AG04449 (cell line): Measurements from ENCODE around the gene RPS6KA5.

Experiments
- CTCF ChIA-PET: fragments of 350-600 bp; formaldehyde crosslinking; extraction: SDS; loops from one replicate; lab custom pipeline; 2021; ENCODE audit warnings: antibody characterized with exemption; lab: Yijun Ruan, JAX
- POLR2A ChIA-PET: fragments of 400-600, 350-600 bp; formaldehyde crosslinking; extraction: SDS; loops from one replicate; lab custom pipeline; 2020; ENCODE audit warnings: antibody characterized with exemption, inconsistent platforms; lab: Yijun Ruan, JAX
- DNase-seq: peaks from one replicate; pipeline ENCODE4 v3.0.0-alpha.2; 2010; ENCODE audit warnings: low read depth, low spot score
- H3K4me3 ChIP-seq: 2 replicates; pipeline ENCODE4 v1.5.1; 2011; ENCODE audit warnings: low read depth, mild to moderate bottlenecking, control low read depth, low read length
- CTCF ChIP-seq: IDR thresholded peaks from one replicate; pipeline ENCODE4 v1.5.1; 2011; ENCODE audit warnings: mild to moderate bottlenecking, moderate library complexity, low read length, control low read depth, inconsistent platforms; ENCODE audit not compliant: insufficient read depth; ENCODE audit errors: missing control alignments

RPS6KA5 gene

GRCh38 chr14:90969531-90970166, 90.8 kb downstream of the RPS6KA5 start:
- no peak for DNase-seq
- POLR2A ChIA-PET: no interaction called here
- CTCF ChIA-PET: no interaction called here
- no peak for TF ChIP-seq CTCF
- no peak overlapping the region for H3K4me3 ChIP-seq

GRCh38 chr14:90968025-90968424, 92.4 kb downstream of the RPS6KA5 start:
- ChIA-PET CTCF (interaction anchor here (1.1 kb wide), 1 partner anchor 205 kb away, joined by 3 read pairs; no protein-coding TSS in a partner anchor), POLR2A (no interaction called here)
- TF ChIP-seq CTCF: no peak
- DNase-seq: no peak
- H3K4me3 ChIP-seq: no peak overlapping the region

- no peak overlapping the region for H3K4me3 ChIP-seq
- ChIA-PET POLR2A (no interaction called here), CTCF (interaction anchor here (1.1 kb wide), 1 partner anchor 207 kb away, joined by 3 read pairs; no protein-coding TSS in a partner anchor)
- no peak for DNase-seq
- no peak for TF ChIP-seq CTCF
These were observed 93.9 kb downstream of the RPS6KA5 start for GRCh38 chr14:90966493-90966892.

- CTCF ChIA-PET: interaction anchor here (1.1 kb wide), 1 partner anchor 207 kb away, joined by 3 read pairs; no protein-coding TSS in a partner anchor
- no peak for DNase-seq
- H3K4me3 ChIP-seq: no peak overlapping the region
- TF ChIP-seq CTCF: no peak
- POLR2A ChIA-PET: no interaction called here
These were observed 94.7 kb downstream of the RPS6KA5 start for GRCh38 chr14:90965765-90966164.

- TF ChIP-seq CTCF: no peak
- no peak overlapping the region for H3K4me3 ChIP-seq
- CTCF ChIA-PET: no interaction called here
- POLR2A ChIA-PET: no interaction called here
- DNase-seq: no peak
These were observed 97.1 kb downstream of the RPS6KA5 start for GRCh38 chr14:90963343-90963742.

- DNase-seq: no peak
- ChIA-PET CTCF (no interaction called here), POLR2A (no interaction called here)
- H3K4me3 ChIP-seq: no peak overlapping the region
- no peak for TF ChIP-seq CTCF
These were observed 97.8 kb downstream of the RPS6KA5 start for GRCh38 chr14:90962505-90963109.
